WTC11 (cell line): ENCODE results near the gene C12orf43. TPM values are rescaled to one million over a fixed set of nuclear protein-coding genes. Genes with fewer than 3 reads are reported as not detected.

Source experiments
- ATAC-seq: fragments of 200-7000 bp; cut with Tn5 transposase; 2 replicates; pipeline ENCODE4 v1.10.0; 2021; ENCODE audit warnings: mild to moderate bottlenecking, moderate library complexity
- CTCF ChIA-PET: fragments of 300-600 bp; sonication (Branson Sonifier 250); formaldehyde crosslinking; loops from one replicate; lab custom pipeline; 2021; ENCODE audit warnings: antibody characterized with exemption; lab: Charles Lee
- POLR2A ChIA-PET: fragments of 350-600 bp; sonication (Branson Sonifier 250); formaldehyde crosslinking; loops from one replicate; lab custom pipeline; 2021; ENCODE audit warnings: antibody characterized with exemption; lab: Charles Lee
- DNase-seq: peaks from one replicate; pipeline ENCODE4 v3.0.0; 2021; ENCODE audit warnings: low spot score
- H3K27ac Mint-ChIP-seq: 2 replicates; pipeline ENCODE4 v1.8.0; 2021; ENCODE audit warnings: mixed read lengths
- H3K27me3 Mint-ChIP-seq: 2 replicates; pipeline ENCODE4 v1.8.0; 2021; ENCODE audit warnings: low read depth, mild to moderate bottlenecking, moderate library complexity, mixed read lengths
- H3K36me3 Mint-ChIP-seq: 2 replicates; pipeline ENCODE4 v1.8.0; 2021; ENCODE audit warnings: mixed read lengths
- H3K4me1 Mint-ChIP-seq: 2 replicates; pipeline ENCODE4 v1.8.0; 2022; ENCODE audit warnings: mixed read lengths
- H3K4me3 Mint-ChIP-seq: 2 replicates; pipeline ENCODE4 v1.8.0; 2021; ENCODE audit warnings: mild to moderate bottlenecking, moderate library complexity, mixed read lengths
- H3K9me3 Mint-ChIP-seq: 2 replicates; pipeline ENCODE4 v1.8.0; 2021; ENCODE audit warnings: mixed read lengths
- AR ChIP-seq: fragments of 250-450 bp; sonication (Bioruptor Pico); IDR thresholded peaks from 2 replicates; pipeline ENCODE4 v1.9.0; 2021; ENCODE audit warnings: mild to moderate bottlenecking
- ATF1 ChIP-seq: sonication (generic); formaldehyde crosslinking; IDR thresholded peaks from 2 replicates; pipeline ENCODE4 v1.8.1; 2023; ENCODE audit warnings: mild to moderate bottlenecking, moderate library complexity, missing genetic modification reagents
- ERG ChIP-seq: fragments of 250-450 bp; sonication (Bioruptor Pico); IDR thresholded peaks from 2 replicates; pipeline ENCODE4 v1.8.0; 2021; ENCODE audit warnings: mild to moderate bottlenecking
- ETV6 ChIP-seq: sonication (generic); formaldehyde crosslinking; IDR thresholded peaks from 2 replicates; pipeline ENCODE4 v1.8.1; 2022; ENCODE audit warnings: mild to moderate bottlenecking, missing genetic modification reagents
- FOXP4 ChIP-seq: sonication (generic); formaldehyde crosslinking; IDR thresholded peaks from 2 replicates; pipeline ENCODE4 v1.8.0; 2022; ENCODE audit warnings: mild to moderate bottlenecking, missing genetic modification reagents
- IRF2 ChIP-seq: sonication (generic); formaldehyde crosslinking; IDR thresholded peaks from 2 replicates; pipeline ENCODE4 v1.8.0; 2022; ENCODE audit warnings: low read depth, missing genetic modification reagents, borderline replicate concordance
- JUN ChIP-seq: sonication (generic); formaldehyde crosslinking; IDR thresholded peaks from 2 replicates; pipeline ENCODE4 v1.8.0; 2023; ENCODE audit warnings: mild to moderate bottlenecking, missing genetic modification reagents
- KAT7 ChIP-seq: sonication (generic); formaldehyde crosslinking; IDR thresholded peaks from 2 replicates; pipeline ENCODE4 v1.8.1; 2023; ENCODE audit warnings: missing genetic modification reagents, mild to moderate bottlenecking, borderline replicate concordance
- NR1H2 ChIP-seq: sonication (generic); formaldehyde crosslinking; IDR thresholded peaks from 2 replicates; pipeline ENCODE4 v1.9.0; 2021; ENCODE audit warnings: mild to moderate bottlenecking, moderate library complexity, missing genetic modification reagents
- NR3C1 ChIP-seq: sonication (generic); formaldehyde crosslinking; conservative IDR thresholded peaks from 2 replicates; pipeline ENCODE4 v1.8.1; 2023; ENCODE audit warnings: low read depth, mild to moderate bottlenecking, missing genetic modification reagents
- SP1 ChIP-seq: sonication (generic); formaldehyde crosslinking; conservative IDR thresholded peaks from 2 replicates; pipeline ENCODE4 v1.8.1; 2022; ENCODE audit warnings: missing genetic modification reagents
- ZBTB21 ChIP-seq: sonication (generic); formaldehyde crosslinking; IDR thresholded peaks from 2 replicates; pipeline ENCODE4 v1.8.1; 2023; ENCODE audit warnings: mild to moderate bottlenecking, missing genetic modification reagents, borderline replicate concordance
- ZNF121 ChIP-seq: sonication (generic); formaldehyde crosslinking; IDR thresholded peaks from 2 replicates; pipeline ENCODE4 v1.8.0; 2023; ENCODE audit warnings: missing genetic modification reagents
- total RNA-seq: library from RNA; stranded (reverse); gene quantifications from 3 replicates; pipeline ENCODE4 v1.2.3, GENCODE V29; 2021
- TF ChIP-seq, protein P1 (sequence below): sonication (generic); formaldehyde crosslinking; IDR thresholded peaks from 2 replicates; pipeline ENCODE4 v1.8.1; 2023; ENCODE audit warnings: mild to moderate bottlenecking, missing genetic modification reagents, borderline replicate concordance
- TF ChIP-seq, protein P2 (sequence below): fragments of 250-450 bp; sonication (Bioruptor Pico); IDR thresholded peaks from 2 replicates; pipeline ENCODE4 v1.9.0; 2021; ENCODE audit warnings: mild to moderate bottlenecking
- TF ChIP-seq, protein P3 (sequence below): sonication (generic); formaldehyde crosslinking; IDR thresholded peaks from 2 replicates; pipeline ENCODE4 v1.8.1; 2023; ENCODE audit warnings: mild to moderate bottlenecking, missing genetic modification reagents
- TF ChIP-seq, protein P4 (sequence below): sonication (generic); formaldehyde crosslinking; IDR thresholded peaks from 2 replicates; pipeline ENCODE4 v1.8.1; 2022; ENCODE audit warnings: mild to moderate bottlenecking, moderate library complexity, missing genetic modification reagents

C12orf43 gene
- total RNA-seq, 1 experiment from 2014 or later, result 20.7 TPM

DNA sequence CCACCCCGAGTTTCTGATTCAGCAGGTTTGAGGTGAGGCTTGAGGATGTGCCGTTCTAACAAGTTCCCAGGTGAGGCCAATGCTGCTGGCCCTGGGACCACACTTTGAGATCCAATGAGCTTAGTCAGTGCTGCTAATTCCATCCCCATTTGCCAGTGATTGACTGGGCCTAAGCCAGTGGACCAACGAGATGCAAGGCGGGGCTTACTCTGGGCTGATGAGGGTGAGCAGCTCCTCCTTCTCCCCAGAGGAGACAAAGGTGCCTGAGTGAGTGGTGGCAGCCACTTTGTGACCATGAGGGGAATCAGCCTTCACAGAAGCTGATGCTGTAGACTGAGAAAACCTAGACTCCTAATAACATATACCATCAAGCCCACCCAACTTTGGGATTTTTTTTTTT lies 61.1 kb downstream of the C12orf43 start (continued):
- no peak for TF ChIP-seq KAT7 (CRISPR knock-in tag)
- TF ChIP-seq, protein P1, sequence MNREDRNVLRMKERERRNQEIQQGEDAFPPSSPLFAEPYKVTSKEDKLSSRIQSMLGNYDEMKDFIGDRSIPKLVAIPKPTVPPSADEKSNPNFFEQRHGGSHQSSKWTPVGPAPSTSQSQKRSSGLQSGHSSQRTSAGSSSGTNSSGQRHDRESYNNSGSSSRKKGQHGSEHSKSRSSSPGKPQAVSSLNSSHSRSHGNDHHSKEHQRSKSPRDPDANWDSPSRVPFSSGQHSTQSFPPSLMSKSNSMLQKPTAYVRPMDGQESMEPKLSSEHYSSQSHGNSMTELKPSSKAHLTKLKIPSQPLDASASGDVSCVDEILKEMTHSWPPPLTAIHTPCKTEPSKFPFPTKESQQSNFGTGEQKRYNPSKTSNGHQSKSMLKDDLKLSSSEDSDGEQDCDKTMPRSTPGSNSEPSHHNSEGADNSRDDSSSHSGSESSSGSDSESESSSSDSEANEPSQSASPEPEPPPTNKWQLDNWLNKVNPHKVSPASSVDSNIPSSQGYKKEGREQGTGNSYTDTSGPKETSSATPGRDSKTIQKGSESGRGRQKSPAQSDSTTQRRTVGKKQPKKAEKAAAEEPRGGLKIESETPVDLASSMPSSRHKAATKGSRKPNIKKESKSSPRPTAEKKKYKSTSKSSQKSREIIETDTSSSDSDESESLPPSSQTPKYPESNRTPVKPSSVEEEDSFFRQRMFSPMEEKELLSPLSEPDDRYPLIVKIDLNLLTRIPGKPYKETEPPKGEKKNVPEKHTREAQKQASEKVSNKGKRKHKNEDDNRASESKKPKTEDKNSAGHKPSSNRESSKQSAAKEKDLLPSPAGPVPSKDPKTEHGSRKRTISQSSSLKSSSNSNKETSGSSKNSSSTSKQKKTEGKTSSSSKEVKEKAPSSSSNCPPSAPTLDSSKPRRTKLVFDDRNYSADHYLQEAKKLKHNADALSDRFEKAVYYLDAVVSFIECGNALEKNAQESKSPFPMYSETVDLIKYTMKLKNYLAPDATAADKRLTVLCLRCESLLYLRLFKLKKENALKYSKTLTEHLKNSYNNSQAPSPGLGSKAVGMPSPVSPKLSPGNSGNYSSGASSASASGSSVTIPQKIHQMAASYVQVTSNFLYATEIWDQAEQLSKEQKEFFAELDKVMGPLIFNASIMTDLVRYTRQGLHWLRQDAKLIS (CRISPR knock-in tag), result no peak

- ATAC-seq (no peak), DNase-seq (no peak)
- Mint-ChIP-seq H3K4me1 (no peaks in the 10 kb centered on the region), H3K27ac (no peak overlapping the region), H3K36me3 (no peaks in the 10 kb centered on the region), H3K27me3 (no peaks in the 10 kb centered on the region), H3K4me3 (no peak overlapping the region), H3K9me3 (peaks cover 13% of the 10 kb centered on the region)
- CTCF ChIA-PET, result no interaction called here
- POLR2A ChIA-PET, result no interaction called here
- TF ChIP-seq SP1 (CRISPR knock-in tag) (no peak), IRF2 (no peak), ZNF121 (no peak), AR (CRISPR knock-in tag) (no peak), ETV6 (no peak), NR3C1 (CRISPR knock-in tag) (no peak), ATF1 (no peak), NR1H2 (CRISPR knock-in tag) (no peak), FOXP4 (CRISPR knock-in tag) (no peak), ERG (CRISPR knock-in tag) (no peak), ZBTB21 (CRISPR knock-in tag) (no peak), JUN (CRISPR knock-in tag) (no peak)
- TF ChIP-seq, protein P2, sequence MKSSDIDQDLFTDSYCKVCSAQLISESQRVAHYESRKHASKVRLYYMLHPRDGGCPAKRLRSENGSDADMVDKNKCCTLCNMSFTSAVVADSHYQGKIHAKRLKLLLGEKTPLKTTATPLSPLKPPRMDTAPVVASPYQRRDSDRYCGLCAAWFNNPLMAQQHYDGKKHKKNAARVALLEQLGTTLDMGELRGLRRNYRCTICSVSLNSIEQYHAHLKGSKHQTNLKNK, result no peak
- TF ChIP-seq, protein P3, sequence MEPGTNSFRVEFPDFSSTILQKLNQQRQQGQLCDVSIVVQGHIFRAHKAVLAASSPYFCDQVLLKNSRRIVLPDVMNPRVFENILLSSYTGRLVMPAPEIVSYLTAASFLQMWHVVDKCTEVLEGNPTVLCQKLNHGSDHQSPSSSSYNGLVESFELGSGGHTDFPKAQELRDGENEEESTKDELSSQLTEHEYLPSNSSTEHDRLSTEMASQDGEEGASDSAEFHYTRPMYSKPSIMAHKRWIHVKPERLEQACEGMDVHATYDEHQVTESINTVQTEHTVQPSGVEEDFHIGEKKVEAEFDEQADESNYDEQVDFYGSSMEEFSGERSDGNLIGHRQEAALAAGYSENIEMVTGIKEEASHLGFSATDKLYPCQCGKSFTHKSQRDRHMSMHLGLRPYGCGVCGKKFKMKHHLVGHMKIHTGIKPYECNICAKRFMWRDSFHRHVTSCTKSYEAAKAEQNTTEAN (CRISPR knock-in tag), result no peak
- TF ChIP-seq, protein P4, sequence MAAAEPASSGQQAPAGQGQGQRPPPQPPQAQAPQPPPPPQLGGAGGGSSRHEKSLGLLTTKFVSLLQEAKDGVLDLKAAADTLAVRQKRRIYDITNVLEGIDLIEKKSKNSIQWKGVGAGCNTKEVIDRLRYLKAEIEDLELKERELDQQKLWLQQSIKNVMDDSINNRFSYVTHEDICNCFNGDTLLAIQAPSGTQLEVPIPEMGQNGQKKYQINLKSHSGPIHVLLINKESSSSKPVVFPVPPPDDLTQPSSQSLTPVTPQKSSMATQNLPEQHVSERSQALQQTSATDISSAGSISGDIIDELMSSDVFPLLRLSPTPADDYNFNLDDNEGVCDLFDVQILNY, result no peak
These were observed 65.5 kb downstream of the C12orf43 start for GRCh38 chr12:120950807-120951206.
